ENCODE results near the gene NEK7. TPM values are rescaled to one million over a fixed set of nuclear protein-coding genes. Genes with fewer than 3 reads are reported as not detected.
"Not testable (repeated sequence)": the region's sequence is repeated elsewhere in the genome, so short reads cannot be mapped to it uniquely, and the experiment has no call there.

NEK7 gene
- polyA plus RNA-seq, 3 donors: 50.0 to 52.6 (median 52.5) TPM

GRCh38 chr1:198168227-198168626 is 11.4 kb downstream of the NEK7 start:
- DNase-seq (ENCODE audit: low read depth in 3 of 3, low spot score in 2 of 3): no peak

- DNase-seq (ENCODE audit: low read depth in 3 of 3, low spot score in 2 of 3): no peak
These were observed 12.9 kb downstream of the NEK7 start for GRCh38 chr1:198169672-198170071.

- DNase-seq (ENCODE audit: low read depth in 3 of 3, low spot score in 2 of 3): no peak
These were observed 15.1 kb downstream of the NEK7 start for GRCh38 chr1:198171667-198172540.

- no peak for DNase-seq (ENCODE audit: low read depth in 3 of 3, low spot score in 2 of 3)
These were observed 17.0 kb downstream of the NEK7 start for GRCh38 chr1:198173832-198174231.

GRCh38 chr1:198174297-198174696 is 17.5 kb downstream of the NEK7 start:
- no peak for DNase-seq (ENCODE audit: low read depth in 3 of 3, low spot score in 2 of 3)

- no peak for DNase-seq (ENCODE audit: low read depth in 3 of 3, low spot score in 2 of 3)
These were observed 18.8 kb downstream of the NEK7 start for GRCh38 chr1:198175423-198176170.

GRCh38 chr1:198176179-198176578 is 19.4 kb downstream of the NEK7 start:
- DNase-seq (ENCODE audit: low read depth in 3 of 3, low spot score in 2 of 3): no peak

GRCh38 chr1:198177546-198177945 is 20.7 kb downstream of the NEK7 start:
- no peak for DNase-seq (ENCODE audit: low read depth in 3 of 3, low spot score in 2 of 3)

GRCh38 chr1:198178615-198179014 is 21.8 kb downstream of the NEK7 start:
- no peak for DNase-seq (ENCODE audit: low read depth in 3 of 3, low spot score in 2 of 3)

- no peak for DNase-seq (ENCODE audit: low read depth in 3 of 3, low spot score in 2 of 3)
These were observed 22.8 kb downstream of the NEK7 start for GRCh38 chr1:198179556-198179981.

- no peak for DNase-seq (ENCODE audit: low read depth in 3 of 3, low spot score in 2 of 3)
These were observed 26.8 kb downstream of the NEK7 start for GRCh38 chr1:198183605-198184004.

GRCh38 chr1:198184516-198184915 is 27.7 kb downstream of the NEK7 start:
- no peak for DNase-seq (ENCODE audit: low read depth in 3 of 3, low spot score in 2 of 3)

GRCh38 chr1:198185146-198185545 is 28.3 kb downstream of the NEK7 start:
- DNase-seq (ENCODE audit: low read depth in 3 of 3, low spot score in 2 of 3): no peak

GRCh38 chr1:198185759-198186158 is 29.0 kb downstream of the NEK7 start:
- no peak for DNase-seq (ENCODE audit: low read depth in 3 of 3, low spot score in 2 of 3)

GRCh38 chr1:198186916-198187580 is 30.2 kb downstream of the NEK7 start:
- no peak for DNase-seq (ENCODE audit: low read depth in 3 of 3, low spot score in 2 of 3)

- no peak for DNase-seq (ENCODE audit: low read depth in 3 of 3, low spot score in 2 of 3)
These were observed 31.3 kb downstream of the NEK7 start for GRCh38 chr1:198187973-198188588.

- no peak for DNase-seq (ENCODE audit: low read depth in 3 of 3, low spot score in 2 of 3)
These were observed 34.3 kb downstream of the NEK7 start for GRCh38 chr1:198191117-198191516.

- DNase-seq (ENCODE audit: low read depth in 3 of 3, low spot score in 2 of 3): not testable (repeated sequence)
These were observed 37.1 kb downstream of the NEK7 start for GRCh38 chr1:198193871-198194270.

- no peak for DNase-seq (ENCODE audit: low read depth in 3 of 3, low spot score in 2 of 3)
These were observed 39.8 kb downstream of the NEK7 start for GRCh38 chr1:198196630-198197029.

GRCh38 chr1:198197285-198197684 is 40.5 kb downstream of the NEK7 start:
- no peak for DNase-seq (ENCODE audit: low read depth in 3 of 3, low spot score in 2 of 3)

- no peak for DNase-seq (ENCODE audit: low read depth in 3 of 3, low spot score in 2 of 3)
These were observed 42.3 kb downstream of the NEK7 start for GRCh38 chr1:198199105-198199504.
